Omental fat pad (tissue), 4 donors: ENCODE results near the gene NBPF20. TPM values are rescaled to one million over a fixed set of nuclear protein-coding genes. Genes with fewer than 3 reads are reported as not detected.
A peak's percentile ranks its signal among the peaks of the same experiment; 100 is the strongest.
"Not testable (repeated sequence)": the region's sequence is repeated elsewhere in the genome, so short reads cannot be mapped to it uniquely, and the experiment has no call there.

Experiments
- ATAC-seq: fragments of 150-250 bp; one replicate; pipeline ENCODE4 v1.9.1; 2016; ENCODE audit warnings: mild to moderate bottlenecking, moderate library complexity; ENCODE audit not compliant: low FRiP score
- DNase-seq: peaks from one replicate; pipeline ENCODE4 v3.0.0-alpha.2; 2019; ENCODE audit warnings: low spot score
- CTCF ChIP-seq, 3 donors: fragments of 450-650 bp; IDR thresholded peaks; one replicate each; pipeline ENCODE4 v1.5.1; 2016 to 2017; ENCODE audit warnings: antibody characterized with exemption in 3 of 3, mild to moderate bottlenecking in 3 of 3, moderate library complexity in 2 of 3
- total RNA-seq, 4 donors: library from RNA; depleted of rRNA; stranded (reverse); fragments of >200 nt; gene quantifications; one replicate each; pipeline ENCODE4 v1.1.0, GENCODE V29; 2016

The NBPF20 gene
- 1 to 10 TPM; 2.2 to 4.9 (median 3.0) TPM for total RNA-seq

GRCh38 chr1:145425436-145426029 is at the start of gene NBPF20:
Gene NBPF20, minus strand, starts transcription at chr1:145425603. Its CDS starts 20,331 bp downstream, at chr1:145405272.
- peak; percentile 51 for DNase-seq
- no peak for TF ChIP-seq CTCF (IDR thresholded peaks at IDR 0.05)
- peak; percentile 85 for ATAC-seq

GRCh38 chr1:145474837-145475368 is 49.5 kb upstream of the NBPF20 start:
- not testable (repeated sequence) for DNase-seq, ATAC-seq

GRCh38 chr1:145472731-145473130 is 47.3 kb upstream of the NBPF20 start:
- DNase-seq, ATAC-seq: not testable (repeated sequence)

- ATAC-seq, DNase-seq: not testable (repeated sequence)
Measured at GRCh38 chr1:145471365-145471764, 46.0 kb upstream of the NBPF20 start.

GRCh38 chr1:145465405-145466144 is 40.2 kb upstream of the NBPF20 start:
- DNase-seq = peak; percentile 27
- ATAC-seq = peak; percentile 88

GRCh38 chr1:145464708-145465336 is 39.4 kb upstream of the NBPF20 start:
- not testable (repeated sequence) for DNase-seq, ATAC-seq

GRCh38 chr1:145464017-145464416 is 38.6 kb upstream of the NBPF20 start:
- ATAC-seq = not testable (repeated sequence)

GRCh38 chr1:145460684-145461083 is 35.3 kb upstream of the NBPF20 start:
- not testable (repeated sequence) for DNase-seq, ATAC-seq

More at GRCh38 chr1:145464017-145464416, 38.6 kb upstream of the NBPF20 start:
- not testable (repeated sequence) for DNase-seq

- DNase-seq, ATAC-seq: not testable (repeated sequence)
Measured at GRCh38 chr1:145460048-145460447, 34.6 kb upstream of the NBPF20 start.

- DNase-seq, ATAC-seq: not testable (repeated sequence)
Measured at GRCh38 chr1:145459591-145459990, 34.2 kb upstream of the NBPF20 start.

- DNase-seq, ATAC-seq: not testable (repeated sequence)
Measured at GRCh38 chr1:145459063-145459462, 33.7 kb upstream of the NBPF20 start.

GRCh38 chr1:145454824-145455177 is 29.4 kb upstream of the NBPF20 start:
- not testable (repeated sequence) for DNase-seq, ATAC-seq

- not testable (repeated sequence) for DNase-seq, ATAC-seq
Measured at GRCh38 chr1:145453873-145454823, 28.7 kb upstream of the NBPF20 start.

- not testable (repeated sequence) for ATAC-seq, DNase-seq
Measured at GRCh38 chr1:145452506-145452905, 27.1 kb upstream of the NBPF20 start.

- not testable (repeated sequence) for DNase-seq, ATAC-seq
Measured at GRCh38 chr1:145451914-145452313, 26.5 kb upstream of the NBPF20 start.

- ATAC-seq, DNase-seq: not testable (repeated sequence)
Measured at GRCh38 chr1:145445219-145445618, 19.8 kb upstream of the NBPF20 start.

GRCh38 chr1:145442340-145442739 is 16.9 kb upstream of the NBPF20 start:
- ATAC-seq, DNase-seq: not testable (repeated sequence)
